ENCODE results near the gene TPM4.
"Not testable (repeated sequence)": the region's sequence is repeated elsewhere in the genome, so short reads cannot be mapped to it uniquely, and the experiment has no call there.

TPM4 gene

DNA sequence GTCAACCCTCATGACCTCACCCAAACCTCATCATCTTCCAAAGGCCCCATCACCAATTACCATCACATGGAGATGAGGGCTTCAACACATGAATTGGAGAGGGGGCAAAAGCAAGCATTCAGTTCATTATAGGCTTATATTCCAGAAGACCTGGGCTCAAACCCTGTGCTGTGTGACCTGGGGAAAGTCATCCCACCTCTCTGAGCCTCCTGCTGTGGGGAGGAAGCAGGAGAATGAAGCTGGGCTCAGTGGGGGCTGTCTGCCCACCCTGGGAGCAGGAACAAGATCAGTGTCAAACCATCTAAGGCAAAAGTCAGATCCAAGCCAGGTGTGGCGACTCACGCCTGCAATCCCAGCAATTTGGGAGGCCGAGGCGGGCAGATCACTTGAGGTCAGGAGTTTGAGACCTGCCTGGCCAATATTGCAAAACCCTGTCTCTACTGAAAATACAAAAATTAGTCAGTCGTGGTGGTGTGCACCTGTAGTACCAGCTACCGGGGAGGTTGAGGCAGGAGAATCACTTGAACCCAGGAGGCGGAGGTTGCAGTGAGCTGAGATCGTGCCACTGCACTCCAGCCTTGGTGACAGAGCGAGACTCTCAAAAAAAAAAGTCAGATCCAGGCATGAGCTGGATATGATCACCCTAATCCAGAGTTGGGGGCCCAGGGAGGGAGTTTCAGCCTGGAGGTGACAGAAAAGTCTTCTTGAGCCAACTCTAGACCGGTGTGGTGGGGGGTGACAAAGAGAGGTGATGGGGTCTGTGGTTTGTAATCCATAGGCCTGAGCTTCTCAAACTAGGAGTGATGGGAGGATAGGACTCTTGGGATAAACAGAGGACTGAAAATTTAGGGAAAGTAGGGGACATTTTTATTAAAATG lies 1.6 kb upstream of the TPM4 start:
- no peak for DNase-seq

DNA sequence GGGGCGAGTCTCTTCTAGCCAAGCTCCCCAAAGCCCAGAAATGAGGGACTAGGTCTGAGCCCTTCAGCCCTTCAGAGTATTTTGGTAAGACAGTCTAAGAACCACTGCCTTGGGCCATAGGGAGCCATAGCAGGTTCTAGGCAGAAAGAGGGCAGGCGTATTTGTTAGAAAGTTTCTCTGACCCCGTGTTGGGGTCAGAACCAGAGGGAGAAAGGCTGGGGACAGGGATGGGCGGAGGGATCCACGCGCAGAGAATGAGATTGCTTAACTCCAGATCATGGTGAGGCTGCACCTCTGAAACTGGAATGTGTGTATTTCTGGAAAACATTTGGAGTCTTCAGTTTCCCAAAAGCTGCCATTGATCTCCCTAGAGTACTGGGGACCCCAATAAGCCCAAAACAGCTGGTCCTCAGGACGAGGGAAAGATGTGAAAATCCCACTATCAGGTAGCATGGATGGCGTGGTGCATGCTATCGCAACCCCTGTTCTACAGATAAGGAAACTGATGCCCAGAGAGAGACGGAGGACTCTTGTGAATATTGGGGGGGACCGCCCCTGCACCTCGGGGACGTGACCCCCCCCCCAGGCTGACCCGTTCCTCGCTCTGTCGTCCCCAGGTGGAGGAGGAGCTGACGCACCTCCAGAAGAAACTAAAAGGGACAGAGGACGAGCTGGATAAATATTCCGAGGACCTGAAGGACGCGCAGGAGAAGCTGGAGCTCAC lies 703 bp upstream of the TPM4 start:
- no peak for DNase-seq

DNA sequence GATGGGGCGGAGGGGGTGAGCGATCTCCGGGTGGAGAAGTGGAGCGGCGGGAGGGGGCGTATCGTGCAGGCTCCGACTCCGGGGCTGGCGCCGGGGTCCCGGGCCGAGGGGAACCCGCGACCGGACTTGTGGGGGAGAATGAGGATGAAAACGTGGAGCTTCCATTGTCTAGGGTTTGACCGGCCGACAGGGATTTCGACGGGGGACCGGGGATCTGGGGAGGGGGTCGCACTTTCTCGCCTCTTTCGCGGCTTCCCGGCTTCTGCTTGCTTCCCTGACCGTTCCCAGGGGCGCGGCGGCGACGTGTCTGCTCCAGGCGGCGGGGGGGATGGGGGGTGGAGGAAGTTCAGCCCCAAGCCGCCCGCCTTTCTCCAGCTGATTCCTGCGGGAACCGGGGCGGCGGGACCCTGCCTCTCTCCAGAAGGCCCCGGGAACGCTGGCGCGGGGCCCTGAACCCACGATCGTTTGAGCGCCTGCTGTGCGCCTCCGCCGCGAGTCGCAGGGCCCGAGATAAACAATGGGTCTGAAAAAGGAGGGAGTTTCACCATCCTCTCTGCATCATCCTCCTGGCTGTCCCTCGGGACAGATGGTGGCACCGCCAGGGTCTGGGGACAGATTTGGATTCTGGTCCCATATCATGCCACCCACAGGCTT lies 790 bp downstream of the TPM4 start:
- DNase-seq, result no peak

DNA sequence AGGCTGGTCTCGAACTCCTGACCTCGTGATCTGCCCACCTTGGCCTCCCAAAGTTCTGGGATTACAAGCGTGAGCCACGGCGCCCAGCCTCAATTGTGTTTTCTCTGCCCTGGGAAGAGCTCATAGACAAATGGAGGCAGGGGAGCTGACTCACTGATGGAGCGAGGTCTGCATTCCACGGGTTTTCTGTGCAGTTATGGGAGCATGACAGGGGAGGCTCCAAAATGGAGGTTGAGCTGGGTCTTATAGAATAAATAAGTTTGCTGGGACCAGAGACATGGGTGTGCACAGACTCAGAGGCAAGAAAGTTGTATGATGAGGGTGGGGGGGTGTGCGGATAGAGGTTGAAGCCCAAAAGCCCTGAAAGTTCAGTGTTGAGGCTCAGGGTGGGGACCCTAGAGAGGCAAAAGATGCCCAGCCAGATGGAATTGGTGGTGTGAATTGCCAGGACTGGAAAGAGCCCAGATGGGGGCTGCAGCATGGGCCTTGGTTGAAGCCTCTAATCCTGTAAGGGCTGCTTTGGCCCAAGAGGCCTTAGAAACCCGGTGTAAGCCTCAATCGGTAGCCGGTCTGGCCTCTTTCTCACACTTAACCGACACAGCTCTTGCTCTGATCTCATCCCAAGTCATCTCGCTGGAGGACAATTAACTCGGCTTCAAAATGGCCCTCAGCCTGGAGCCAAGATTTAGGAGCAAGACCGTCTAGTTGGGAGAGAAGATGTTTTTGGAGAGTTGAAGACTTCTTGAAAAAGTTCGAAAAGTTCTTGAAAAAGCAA lies 1.9 kb downstream of the TPM4 start:
- no peak for DNase-seq

DNA sequence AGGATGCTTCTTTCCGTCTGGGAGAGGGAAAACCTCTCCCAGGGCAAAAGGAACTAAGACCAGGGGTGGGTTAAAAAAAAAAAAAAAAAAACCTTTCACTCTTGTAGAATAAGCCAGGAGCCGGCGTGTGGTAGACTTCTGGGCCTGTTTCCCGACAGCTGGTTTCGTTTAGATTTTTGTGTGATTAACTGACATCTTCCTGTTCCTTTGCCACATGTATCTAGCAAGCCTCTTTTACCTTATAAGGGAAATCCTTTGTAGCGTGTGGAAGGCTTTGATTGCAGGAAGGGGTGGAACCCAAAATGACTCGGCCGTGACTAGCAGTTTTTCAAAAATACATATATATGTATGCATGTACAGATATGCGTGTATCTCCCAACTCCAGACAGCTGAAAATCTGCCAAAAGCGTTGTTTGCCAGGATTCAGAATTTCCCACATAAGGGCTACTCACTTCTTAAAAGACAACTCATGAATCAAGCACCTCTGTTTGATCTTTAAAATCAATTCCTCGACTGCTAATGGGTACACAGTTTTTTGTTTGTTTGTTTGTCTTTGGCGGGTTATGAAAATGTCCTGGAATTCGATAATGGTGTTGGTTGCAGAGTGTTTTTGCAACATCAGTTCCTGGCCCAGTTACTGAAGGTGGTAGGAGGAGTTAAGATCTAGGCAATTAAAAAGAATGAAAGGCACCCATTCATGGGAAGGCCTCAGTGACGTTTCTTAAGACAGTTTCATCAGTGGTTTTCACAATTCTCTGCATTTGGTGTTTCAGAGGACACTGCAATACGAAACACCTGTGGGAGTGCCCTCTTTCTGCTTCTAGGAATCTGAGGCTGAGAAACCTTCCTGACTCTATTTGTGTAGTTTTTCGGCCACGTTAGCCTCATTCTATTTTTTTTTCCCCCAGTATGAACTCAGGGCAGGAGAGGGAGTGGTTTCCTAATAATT lies 2.7 kb downstream of the TPM4 start:
- DNase-seq, result peak; percentile 53

DNA sequence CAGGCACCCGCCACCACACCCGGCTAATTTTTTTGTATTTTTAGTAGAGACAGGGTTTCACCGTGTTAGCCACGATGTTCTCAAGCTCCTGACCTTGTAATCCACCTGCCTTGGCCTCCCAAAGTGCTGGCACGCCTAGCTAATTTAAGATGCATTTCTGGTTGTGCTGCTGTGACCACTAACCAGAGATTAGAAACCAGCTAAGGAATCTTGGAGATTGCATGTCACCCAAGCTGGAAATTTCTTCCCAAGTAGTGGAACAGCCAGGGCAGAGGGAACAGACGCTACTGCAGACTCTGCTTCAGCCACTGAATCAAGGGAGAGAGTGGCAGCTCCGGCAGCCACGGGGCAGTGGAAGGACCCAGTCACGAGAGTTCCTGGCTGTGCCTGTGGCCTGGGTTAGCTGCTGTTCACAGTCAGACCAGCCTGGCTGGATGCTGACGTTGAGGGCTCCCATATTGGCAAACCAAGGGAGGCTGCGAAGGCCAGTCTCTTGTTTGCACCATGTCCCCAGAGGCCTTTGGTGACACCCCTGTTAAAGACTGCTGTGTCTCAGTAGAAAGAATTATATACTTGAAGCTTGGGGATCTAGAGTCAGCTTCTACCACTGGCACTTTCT lies 7.9 kb downstream of the TPM4 start:
- DNase-seq, result no peak

DNA sequence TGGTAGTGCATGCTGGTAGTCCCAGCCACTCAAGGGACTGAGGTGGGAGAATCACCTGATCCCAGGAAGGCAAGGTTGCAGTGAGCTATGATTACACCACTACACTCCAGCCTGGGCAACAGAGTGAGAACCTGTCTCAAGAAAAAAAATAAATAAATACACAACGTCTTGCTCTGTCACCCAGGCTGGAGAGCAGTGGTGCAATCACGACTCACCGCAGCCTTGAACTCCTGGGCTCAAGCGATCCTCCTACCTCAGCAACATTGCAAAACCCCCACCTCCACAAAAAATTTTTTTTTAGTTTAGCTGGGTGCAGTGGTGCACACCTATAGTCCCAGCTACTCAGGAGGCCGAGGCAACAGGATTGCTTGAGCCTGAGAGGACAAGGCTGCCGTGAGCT lies 8.8 kb downstream of the TPM4 start:
- no peak for DNase-seq

DNA sequence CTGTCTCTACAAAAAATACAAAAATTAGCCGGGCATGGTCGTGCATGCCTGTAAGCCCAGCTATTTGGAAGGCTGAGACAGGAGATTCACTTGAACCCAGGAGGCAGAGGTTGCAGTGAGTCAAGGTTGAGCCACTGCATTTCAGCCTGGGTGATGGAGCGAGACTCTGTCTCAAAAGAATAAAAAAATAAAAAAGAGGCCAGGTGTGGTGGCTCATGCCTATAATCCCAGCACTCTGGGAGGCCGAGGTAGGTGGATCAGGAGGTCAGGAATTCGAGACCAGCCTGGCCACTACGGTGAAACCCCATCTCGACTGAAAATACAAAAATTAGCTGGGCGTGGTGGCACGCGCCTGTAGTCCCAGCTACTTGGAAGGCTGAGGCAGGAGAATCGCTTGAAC lies 11.1 kb downstream of the TPM4 start:
- not testable (repeated sequence) for DNase-seq

DNA sequence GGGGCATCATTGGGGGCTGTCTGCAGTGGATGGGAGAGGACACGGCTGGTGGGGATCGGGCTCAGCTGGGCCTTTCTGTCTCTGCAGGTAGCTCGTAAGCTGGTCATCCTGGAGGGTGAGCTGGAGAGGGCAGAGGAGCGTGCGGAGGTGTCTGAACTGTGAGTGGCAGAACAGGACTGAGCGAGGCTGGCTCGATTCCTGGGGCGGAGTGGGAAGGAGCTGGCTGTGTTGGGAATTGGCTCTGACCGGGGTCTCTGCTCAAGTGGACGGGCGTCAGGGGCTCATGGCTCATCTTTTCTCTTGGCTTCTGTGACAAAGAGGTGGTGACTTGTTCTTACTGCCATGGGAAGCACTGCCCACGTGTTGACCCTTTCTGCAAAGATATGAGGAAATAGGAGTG lies 11.6 kb downstream of the TPM4 start:
- DNase-seq, result no peak

DNA sequence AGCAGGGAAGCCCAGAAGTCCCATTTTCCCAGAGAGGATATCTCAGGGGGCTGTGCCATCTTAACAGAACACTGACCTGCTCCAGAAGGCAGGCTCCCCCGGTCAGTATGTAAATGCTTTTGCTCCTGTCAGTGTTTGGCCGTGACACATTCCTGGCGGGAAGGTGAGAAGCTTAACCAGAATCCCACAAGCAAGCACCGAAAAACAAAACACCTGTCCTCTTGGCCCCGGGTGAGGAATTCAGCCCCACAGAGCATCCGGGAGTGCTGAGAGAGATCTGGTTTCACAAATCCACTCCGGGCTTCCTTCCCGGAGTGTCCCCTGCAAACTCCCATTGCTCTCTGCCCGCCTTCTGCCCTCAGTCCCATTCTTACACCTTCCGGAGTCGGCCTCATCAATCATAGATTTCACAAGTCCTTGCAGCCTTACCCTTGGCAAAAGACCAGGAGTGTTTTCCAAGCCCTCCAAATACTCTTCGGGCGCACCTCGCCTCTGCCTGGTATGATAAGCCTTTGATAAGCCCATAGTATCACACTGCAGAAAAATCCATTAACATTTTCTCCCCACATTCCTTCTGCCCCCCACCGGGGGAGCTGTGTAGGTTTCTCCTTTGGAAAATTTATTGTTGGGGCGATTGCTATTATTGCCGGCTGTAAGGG lies 12.2 kb downstream of the TPM4 start:
- DNase-seq, result no peak

DNA sequence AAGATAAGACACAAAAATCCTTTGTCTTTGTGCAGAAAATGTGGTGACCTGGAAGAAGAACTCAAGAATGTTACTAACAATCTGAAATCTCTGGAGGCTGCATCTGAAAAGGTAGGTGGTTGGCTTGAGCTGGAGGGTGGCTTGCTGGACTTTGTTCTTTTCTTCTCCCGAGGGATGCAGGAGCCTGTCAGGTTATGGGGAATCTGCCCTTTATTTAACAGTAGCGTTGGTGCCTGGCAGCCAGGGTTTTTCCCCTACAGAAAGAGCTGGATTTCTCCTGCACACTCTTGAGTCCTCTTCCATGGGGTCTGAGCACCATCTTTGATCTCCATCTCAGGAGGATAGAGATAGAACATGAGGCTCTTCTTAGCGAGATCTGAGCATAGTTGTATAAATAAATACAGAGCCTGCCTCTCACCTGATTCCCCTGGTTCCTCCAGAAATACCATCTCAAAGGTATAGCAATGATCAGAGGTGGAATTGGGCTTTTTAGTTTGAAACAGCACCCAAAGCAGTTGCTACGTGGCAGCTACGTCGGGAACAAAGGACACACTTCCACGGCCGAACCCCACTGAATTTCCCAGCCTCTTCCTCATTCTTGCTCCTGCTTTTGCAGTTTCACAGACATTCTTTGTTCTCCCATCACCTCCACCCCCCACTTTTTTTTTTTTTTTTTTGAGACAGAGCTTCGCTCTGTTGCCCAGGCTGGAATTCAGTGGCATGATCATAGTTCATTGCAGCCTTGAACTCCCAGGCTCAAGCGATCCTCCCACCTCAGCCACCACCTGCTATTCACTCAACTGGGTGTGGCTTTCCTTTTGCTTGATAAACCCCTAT lies 12.9 kb downstream of the TPM4 start:
- no peak for DNase-seq

DNA sequence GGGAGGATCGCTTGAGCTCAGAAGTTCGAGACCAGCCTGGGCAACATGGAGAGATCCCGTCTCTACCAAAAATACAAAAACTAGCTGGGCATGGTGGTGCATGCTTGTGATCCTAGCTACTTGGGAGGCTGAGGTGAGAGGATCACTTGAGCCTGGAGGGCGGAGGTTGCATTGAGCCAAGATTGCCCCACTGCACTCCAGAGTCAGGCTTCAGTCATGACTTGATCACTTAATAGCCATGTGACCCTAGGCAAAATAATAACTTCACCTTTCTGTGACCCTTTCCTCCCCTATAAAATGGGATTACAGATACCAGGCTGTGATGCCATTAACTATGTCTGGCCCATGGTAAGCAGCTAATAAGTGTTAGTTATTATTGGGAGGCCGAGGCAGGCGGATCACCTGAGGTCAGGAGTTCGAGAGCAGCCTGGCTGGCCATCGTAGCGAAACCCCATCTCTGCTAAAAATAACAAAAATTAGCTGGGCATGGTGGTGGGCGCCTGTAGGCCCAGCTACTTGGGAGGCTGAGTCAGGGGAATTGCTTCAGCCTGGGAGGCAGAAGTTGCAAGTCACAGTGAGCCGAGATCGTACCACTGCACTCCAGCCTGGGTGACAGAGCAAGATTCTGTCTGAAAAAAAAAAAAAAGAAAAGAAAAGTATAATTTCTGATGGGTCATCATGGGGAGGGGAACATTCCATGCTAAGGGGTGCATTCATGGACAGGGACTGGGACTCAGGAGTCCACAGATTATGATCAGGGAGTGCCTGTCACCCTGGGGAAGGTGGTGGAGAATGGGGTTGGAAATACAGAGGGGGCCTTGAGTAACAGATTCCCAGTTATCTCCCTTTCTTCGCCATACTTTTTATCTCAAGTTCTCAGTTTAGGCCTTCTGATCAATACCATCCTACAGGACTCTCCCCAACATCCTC lies 15.5 kb downstream of the TPM4 start:
- no peak for DNase-seq

DNA sequence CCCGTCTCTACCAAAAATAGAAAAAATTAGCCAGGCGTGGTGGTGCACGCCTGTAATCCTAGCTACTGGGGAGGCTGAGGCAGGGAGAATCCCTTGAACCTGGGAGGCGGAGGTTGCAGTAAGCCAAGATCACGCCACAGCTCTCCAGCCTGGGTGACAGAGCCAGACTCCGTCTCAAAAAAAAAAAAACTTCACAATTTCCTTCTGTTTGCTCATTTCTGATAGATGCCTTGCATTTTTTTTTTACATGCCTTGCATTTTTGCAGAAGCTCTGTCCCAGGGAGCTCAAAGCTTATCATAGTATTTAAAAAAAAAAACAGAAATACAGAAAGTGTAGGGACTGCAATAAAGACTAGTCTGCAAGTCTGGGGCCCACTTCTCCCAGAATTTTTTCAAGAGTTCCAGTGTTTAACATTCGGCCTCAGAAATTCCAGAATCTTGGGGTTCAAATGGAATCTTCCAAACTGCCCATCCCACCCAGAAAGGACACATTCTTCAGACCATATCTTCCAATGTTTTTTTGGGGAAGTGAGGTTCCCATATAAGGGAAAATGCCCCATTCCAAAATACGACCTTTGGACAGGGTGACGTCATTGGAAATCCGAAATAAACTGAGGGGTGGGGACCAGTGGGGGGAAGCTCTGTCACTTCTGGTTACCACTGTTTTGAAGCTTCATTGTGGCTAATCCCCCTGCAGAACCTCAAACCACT lies 18.2 kb downstream of the TPM4 start:
- no peak for DNase-seq

DNA sequence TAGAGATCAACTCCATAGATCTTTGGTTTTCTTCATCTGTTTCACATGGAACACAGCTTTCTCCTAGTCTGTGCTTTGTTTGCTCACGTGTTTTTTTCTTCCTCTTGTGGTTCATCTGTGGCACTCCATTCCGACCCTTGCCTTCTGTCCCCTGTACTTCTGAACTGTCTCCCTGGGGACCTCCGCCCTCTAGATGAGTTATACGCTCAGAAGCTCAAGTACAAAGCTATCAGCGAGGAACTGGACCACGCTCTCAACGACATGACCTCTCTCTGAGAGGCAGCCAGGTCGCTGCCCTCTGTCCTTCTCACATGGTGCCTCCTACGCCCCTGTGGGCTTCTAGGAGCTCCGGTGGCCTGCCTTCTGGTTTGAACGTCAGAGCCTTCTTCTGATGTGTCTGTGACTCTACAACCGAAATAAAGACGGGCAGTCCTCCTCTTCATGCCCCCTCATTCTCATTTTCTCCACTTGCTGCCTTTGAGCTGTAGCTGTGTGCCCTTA lies 18.8 kb downstream of the TPM4 start:
- DNase-seq, result no peak

DNA sequence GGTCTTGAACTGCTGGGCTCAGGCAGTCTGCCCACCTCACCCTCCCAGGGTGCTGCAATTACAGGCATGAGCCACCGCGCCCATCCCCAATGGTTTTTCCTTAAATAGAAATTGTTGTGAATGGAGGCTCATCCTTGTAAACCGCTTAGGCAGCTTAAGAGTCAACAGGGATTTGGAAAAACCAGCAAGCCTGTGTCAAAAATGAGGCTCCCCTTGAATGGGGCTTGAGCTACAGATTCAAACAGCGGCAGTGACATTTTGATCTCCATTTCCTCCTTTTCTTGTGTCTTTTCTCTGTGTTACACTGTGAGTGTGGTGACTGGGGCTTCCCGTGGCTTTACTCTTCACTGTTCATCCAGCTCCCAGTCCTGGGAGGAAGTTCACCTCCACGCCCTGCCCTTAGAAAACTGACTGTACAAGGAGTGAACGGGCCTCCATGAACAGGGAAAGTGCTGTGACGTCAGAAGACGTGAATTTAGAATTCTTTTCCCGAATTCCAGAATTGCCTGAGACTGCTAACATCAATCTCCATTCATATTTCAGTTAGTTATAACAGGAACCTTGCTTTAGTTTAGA lies 20.1 kb downstream of the TPM4 start:
- no peak for DNase-seq

DNA sequence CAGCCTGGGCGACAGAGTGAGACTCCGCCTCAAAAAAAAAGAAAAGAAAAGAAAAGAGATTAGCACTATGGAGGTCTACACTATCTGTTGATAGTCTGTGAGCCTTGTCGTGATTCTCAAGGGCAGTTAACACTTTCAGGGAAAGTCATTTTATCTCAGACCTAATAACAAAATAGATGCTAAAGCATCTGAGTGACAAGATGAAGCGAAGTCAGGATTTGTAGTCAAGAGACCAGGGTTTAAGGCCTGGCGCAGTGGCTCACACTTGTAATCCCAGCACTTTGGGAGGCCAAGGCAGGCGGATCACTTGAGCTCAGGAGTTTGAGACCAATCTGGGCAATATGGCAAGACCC lies 22.1 kb downstream of the TPM4 start:
- DNase-seq, result no peak

DNA sequence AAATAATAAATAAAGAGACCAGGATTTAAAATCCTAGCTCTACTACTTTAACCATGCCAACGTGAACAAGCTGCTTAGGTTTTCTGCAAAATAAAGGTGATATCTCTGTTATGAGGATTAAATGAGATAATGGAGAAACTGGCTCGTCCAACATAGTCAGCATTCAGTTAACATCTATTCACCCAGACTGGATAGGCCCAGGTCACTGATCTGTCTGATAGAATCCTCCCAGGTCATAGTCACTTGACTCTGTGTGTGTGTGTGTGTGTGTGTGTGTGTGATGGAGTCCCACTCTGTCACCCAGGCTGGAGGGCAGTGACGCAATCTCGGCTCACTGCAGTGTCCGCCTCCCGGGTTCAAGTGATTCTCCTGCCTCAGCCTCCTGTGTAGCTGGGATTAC lies 22.5 kb downstream of the TPM4 start:
- no peak for DNase-seq

Data from NCI-H2081 treated with DMSO at 0.1 percent for 48 hours (cell line).